ENCODE measurements around the gene L3MBTL1. TPM values are rescaled to one million over a fixed set of nuclear protein-coding genes. Genes with fewer than 3 reads are reported as not detected.
"Not testable (repeated sequence)": the region's sequence is repeated elsewhere in the genome, so short reads cannot be mapped to it uniquely, and the experiment has no call there.

L3MBTL1 gene
- polyA plus RNA-seq, 3 donors: 11.5 to 12.6 (median 11.6) TPM

GRCh38 chr20:43583982-43584432 is 76.5 kb downstream of the L3MBTL1 start:
- DNase-seq (ENCODE audit: low read depth in 3 of 3, low spot score in 2 of 3): no peak

GRCh38 chr20:43584448-43585136 is 77.1 kb downstream of the L3MBTL1 start:
- DNase-seq (ENCODE audit: low read depth in 3 of 3, low spot score in 2 of 3): no peak

GRCh38 chr20:43586641-43587040 is 79.1 kb downstream of the L3MBTL1 start:
- no peak for DNase-seq (ENCODE audit: low read depth in 3 of 3, low spot score in 2 of 3)

- DNase-seq (ENCODE audit: low read depth in 3 of 3, low spot score in 2 of 3): not testable (repeated sequence)
Measured at GRCh38 chr20:43588526-43588925, 81.0 kb downstream of the L3MBTL1 start.

GRCh38 chr20:43590036-43590391 is 82.5 kb downstream of the L3MBTL1 start:
- no peak for DNase-seq (ENCODE audit: low read depth in 3 of 3, low spot score in 2 of 3)

GRCh38 chr20:43590392-43591303 is 83.2 kb downstream of the L3MBTL1 start, which contains the start of gene IFT52:
TSS of gene IFT52 (plus strand) at chr20:43590937. CDS start at chr20:43594699, 3,762 bp downstream.
- DNase-seq (ENCODE audit: low read depth in 3 of 3, low spot score in 2 of 3): peak; percentile 91 to 95 (median 91)

Other genes with a start within 250 kb of the L3MBTL1 start
- gene SRSF6, start 49.8 kb upstream of the L3MBTL1 start, polyA plus RNA-seq (ENCODE audit: insufficient read length in 3 of 3): 100 to 1,000 TPM; 274 to 322 (median 296) TPM
- gene SGK2, start 51.3 kb downstream of the L3MBTL1 start, polyA plus RNA-seq (ENCODE audit: insufficient read length in 3 of 3): 10 to 100 TPM; 28.8 to 41.6 (median 32.8) TPM
- gene IFT52, start 83.2 kb downstream of the L3MBTL1 start, polyA plus RNA-seq (ENCODE audit: insufficient read length in 3 of 3): 10 to 100 TPM; 77.4 to 81.6 (median 78.8) TPM
- gene MYBL2, start 159.4 kb downstream of the L3MBTL1 start, polyA plus RNA-seq (ENCODE audit: insufficient read length in 3 of 3): 10 to 100 TPM; 23.4 to 24.4 (median 23.9) TPM
- gene GTSF1L, start 219.3 kb downstream of the L3MBTL1 start, polyA plus RNA-seq (ENCODE audit: insufficient read length in 3 of 3): not detected